Suprapubic skin (tissue), 4 donors: ENCODE results near the gene CD47. TPM values are rescaled to one million over a fixed set of nuclear protein-coding genes. Genes with fewer than 3 reads are reported as not detected.

ENCODE experiments used
- DNase-seq, 2 donors: peaks; one replicate each; pipeline ENCODE4 v3.0.0-alpha.2; 2019; ENCODE audit warnings: low spot score in 2 of 2
- H3K27ac ChIP-seq: fragments of 200-600 bp; sonication (generic); one replicate; pipeline ENCODE4 v1.5.1; 2019
- H3K27me3 ChIP-seq: fragments of 200-600 bp; sonication (generic); one replicate; pipeline ENCODE4 v1.5.1; 2019
- H3K36me3 ChIP-seq: fragments of 200-600 bp; sonication (generic); one replicate; pipeline ENCODE4 v1.5.1; 2019
- H3K4me1 ChIP-seq: fragments of 200-600 bp; sonication (generic); one replicate; pipeline ENCODE4 v1.5.1; 2019
- H3K4me3 ChIP-seq: fragments of 200-600 bp; sonication (generic); one replicate; pipeline ENCODE4 v1.5.1; 2019; ENCODE audit warnings: mild to moderate bottlenecking
- H3K9me3 ChIP-seq: fragments of 200-600 bp; sonication (generic); one replicate; pipeline ENCODE4 v1.5.1; 2019
- EP300 ChIP-seq: sonication (generic); formaldehyde crosslinking; IDR thresholded peaks from one replicate; pipeline ENCODE4 v1.6.1; 2017; ENCODE audit warnings: antibody characterized with exemption
- POLR2A ChIP-seq, 2 donors: fragments of 450-650 bp; IDR thresholded peaks; one replicate each; pipeline ENCODE4 v1.6.1; 2017; ENCODE audit warnings: antibody characterized with exemption in 2 of 2, mild to moderate bottlenecking in 2 of 2, moderate library complexity in 2 of 2
- POLR2AphosphoS5 ChIP-seq, 3 donors: sonication (generic); formaldehyde crosslinking; IDR thresholded peaks; one replicate each; pipeline ENCODE4 v1.6.1; 2017; ENCODE audit warnings: antibody characterized with exemption in 3 of 3
- WGBS: methylation state at CpG from one replicate; pipeline ENCODE4 v1.1.5; 2018; 5-methylcytosine and 5-hydroxymethylcytosine counted together
- total RNA-seq, 4 donors: library from RNA; depleted of rRNA; stranded (reverse); fragments of >200 nt; gene quantifications; one replicate each; pipeline ENCODE4 v1.1.0, GENCODE V29; 2016
- TF ChIP-seq, protein P1 (sequence below), 2 donors: fragments of 200-600 bp in 1 of 2; fragments of 450-650 bp in 1 of 2; sonication (generic) in 1 of 2; IDR thresholded peaks; one replicate each; pipeline ENCODE4 v1.5.1; 2016 to 2019; ENCODE audit warnings: antibody characterized with exemption in 2 of 2, mild to moderate bottlenecking in 1 of 2, moderate library complexity in 1 of 2

Gene CD47
- total RNA-seq, result 10 to 100 TPM; 37.8 to 94.4 (median 41.8) TPM

DNA sequence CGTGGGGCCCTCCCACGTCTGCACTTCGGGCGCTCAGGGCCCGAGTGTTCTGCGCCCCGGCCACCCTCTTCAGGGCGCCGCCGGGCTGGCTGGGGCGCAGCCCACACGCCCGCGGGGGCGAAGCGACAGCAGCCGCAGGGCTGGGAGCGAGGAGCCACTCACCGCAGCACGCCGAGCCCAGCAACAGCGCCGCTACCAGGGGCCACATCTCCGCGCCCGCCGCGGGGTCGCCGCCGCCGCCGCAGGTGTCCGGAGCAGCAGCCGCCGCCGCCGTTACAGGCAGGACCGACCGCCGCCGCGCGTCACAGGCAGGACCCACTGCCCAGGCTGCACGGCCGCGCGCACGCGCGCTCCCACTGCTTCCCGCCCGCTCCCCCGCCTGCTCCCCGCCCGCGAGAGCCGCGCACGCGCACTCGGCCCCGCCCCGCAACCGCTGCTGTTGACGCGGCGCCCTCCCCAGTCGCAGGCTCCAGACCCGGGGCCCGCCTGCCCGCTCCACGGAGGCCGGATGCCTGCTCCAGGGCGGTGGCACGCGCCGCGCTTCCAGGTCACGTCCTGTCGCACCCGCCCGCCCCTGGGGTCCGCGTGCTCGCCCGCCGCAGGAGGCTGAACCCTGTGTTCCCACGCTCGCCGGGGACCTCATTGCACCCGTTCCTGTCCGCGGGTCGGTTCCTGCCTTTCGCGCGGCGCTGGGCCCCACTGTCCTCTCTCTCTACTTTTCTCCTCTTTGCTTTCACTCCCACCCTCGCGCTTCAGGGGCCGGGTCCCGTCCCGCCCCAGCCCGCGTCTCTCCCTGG lies at the start of gene CD47:
Gene CD47 (minus strand): TSS at position 331 of the 797 bp plus-strand sequence. CDS start 123 bp downstream, at position 208.
- peak; percentile 96 to 97 for DNase-seq
- under 1% methylated on average over 61 of the region's 106 CpGs for WGBS
- Histone ChIP-seq H3K27ac (peak within 1 kb of the TSS; percentile 90), H3K36me3 (no peaks in the 10 kb centered on the region), H3K4me1 (peaks cover 30% of the 10 kb centered on the region), H3K4me3 (peak within 1 kb of the TSS; percentile 94), H3K27me3 (no peaks in the 10 kb centered on the region), H3K9me3 (no peaks in the 10 kb centered on the region)
- TF ChIP-seq POLR2A (IDR thresholded peaks at IDR 0.05) (peak in 1 of 2 donors; percentile 60), POLR2AphosphoS5 (IDR thresholded peaks at IDR 0.05) (peak in 2 of 3 donors; percentile 16 to 80), EP300 (no peak)
- TF ChIP-seq, protein P1, sequence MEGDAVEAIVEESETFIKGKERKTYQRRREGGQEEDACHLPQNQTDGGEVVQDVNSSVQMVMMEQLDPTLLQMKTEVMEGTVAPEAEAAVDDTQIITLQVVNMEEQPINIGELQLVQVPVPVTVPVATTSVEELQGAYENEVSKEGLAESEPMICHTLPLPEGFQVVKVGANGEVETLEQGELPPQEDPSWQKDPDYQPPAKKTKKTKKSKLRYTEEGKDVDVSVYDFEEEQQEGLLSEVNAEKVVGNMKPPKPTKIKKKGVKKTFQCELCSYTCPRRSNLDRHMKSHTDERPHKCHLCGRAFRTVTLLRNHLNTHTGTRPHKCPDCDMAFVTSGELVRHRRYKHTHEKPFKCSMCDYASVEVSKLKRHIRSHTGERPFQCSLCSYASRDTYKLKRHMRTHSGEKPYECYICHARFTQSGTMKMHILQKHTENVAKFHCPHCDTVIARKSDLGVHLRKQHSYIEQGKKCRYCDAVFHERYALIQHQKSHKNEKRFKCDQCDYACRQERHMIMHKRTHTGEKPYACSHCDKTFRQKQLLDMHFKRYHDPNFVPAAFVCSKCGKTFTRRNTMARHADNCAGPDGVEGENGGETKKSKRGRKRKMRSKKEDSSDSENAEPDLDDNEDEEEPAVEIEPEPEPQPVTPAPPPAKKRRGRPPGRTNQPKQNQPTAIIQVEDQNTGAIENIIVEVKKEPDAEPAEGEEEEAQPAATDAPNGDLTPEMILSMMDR (IDR thresholded peaks at IDR 0.05), result no peak

DNA sequence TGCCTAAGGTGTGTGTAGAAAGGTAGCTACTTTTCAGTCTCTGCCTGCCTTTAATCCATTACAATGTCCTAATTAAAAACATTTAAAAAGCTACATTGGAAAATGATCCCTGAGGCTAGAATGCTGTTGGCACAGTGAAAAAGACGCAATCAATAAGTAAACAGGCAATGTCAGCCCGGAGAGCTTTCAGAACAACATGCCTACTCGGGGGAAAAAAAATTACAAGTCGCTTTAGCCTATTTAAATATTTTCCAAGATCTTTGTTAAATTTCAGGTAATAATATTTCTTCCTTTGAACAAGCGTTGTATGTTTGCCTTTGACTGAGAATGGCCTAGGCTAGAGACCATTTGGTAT lies 46.6 kb upstream of the CD47 start:
- Histone ChIP-seq H3K9me3 (no peaks in the 10 kb centered on the region), H3K4me3 (no peak overlapping the region), H3K4me1 (peaks cover 8% of the 10 kb centered on the region), H3K27me3 (no peaks in the 10 kb centered on the region), H3K36me3 (no peaks in the 10 kb centered on the region), H3K27ac (no peak overlapping the region)
- WGBS, result 62% methylated on average over 5 of the region's 5 CpGs
- TF ChIP-seq EP300 (no peak), POLR2AphosphoS5 (IDR thresholded peaks at IDR 0.05) (no peak), POLR2A (IDR thresholded peaks at IDR 0.05) (no peak)
- TF ChIP-seq, protein P1 (IDR thresholded peaks at IDR 0.05), result no peak
- no peak for DNase-seq

DNA sequence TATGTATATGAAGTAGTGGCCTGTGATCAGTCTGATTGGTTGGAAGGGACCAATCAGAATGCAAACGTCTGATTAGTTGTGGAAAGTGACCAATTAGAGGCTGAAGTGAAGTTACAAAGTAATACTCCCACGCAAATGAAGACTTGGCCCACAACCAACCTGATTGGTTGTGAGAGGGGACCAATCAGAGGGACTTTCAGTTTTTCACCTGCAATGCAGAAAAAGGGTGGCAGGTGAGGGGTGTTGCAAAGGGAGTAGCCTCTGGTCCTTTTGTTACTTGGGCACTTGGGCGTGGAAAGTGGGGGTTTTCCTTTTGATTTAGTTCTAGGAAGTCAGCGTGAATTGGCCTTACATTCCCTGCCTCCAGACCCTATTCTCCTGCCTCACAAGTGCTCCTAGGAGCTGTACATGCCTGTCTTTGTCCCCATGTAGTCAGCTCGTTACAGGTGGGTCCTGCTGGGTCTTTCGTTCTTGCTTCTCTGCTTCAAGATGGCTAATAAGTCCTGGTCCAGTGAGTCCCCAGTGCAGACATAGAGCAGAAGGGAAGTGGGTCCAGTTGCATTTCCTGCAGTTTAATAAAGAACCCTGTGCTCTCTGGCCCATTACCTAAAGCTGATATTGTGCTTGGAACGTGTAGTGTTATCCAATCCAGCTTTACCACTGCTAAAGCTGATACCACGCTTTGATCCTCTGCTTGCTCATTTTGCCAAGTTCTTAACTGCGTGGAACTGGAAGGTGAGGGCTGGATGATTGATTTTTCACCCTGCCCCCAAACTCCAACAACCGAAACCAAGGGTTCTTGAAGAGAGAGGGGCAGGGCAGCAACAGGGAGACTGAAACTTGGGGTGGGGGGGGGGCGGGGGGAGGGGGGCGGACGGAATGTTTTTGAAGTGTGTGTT lies 46.0 kb upstream of the CD47 start:
- DNase-seq, result no peak
- H3K36me3 ChIP-seq, result no peaks in the 10 kb centered on the region
- no peak overlapping the region for H3K27ac ChIP-seq

DNA sequence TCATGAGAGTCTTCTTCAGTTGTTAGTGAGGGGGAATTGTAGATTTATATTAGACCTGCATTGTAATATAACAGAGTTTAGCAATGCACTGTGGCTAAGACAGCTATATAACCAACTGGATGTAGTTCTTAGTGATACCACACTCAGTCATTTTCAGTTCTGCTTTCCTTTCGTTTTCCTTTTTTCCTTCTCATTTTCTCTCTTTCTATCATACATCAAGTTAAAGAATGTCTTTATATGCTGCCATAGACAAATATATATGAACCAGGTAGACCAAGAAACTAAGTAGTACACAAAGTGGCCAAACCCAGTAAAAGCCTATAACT lies 43.7 kb upstream of the CD47 start:
- H3K36me3 ChIP-seq, result no peaks in the 10 kb centered on the region
- WGBS, result 87% methylated on average over 1 of the region's 1 CpG
- peaks cover 24% of the 10 kb centered on the region for H3K4me1 ChIP-seq
- no peaks in the 10 kb centered on the region for H3K27me3 ChIP-seq
- no peak for DNase-seq
- H3K4me3 ChIP-seq, result no peak overlapping the region
- TF ChIP-seq POLR2A (IDR thresholded peaks at IDR 0.05) (no peak), EP300 (no peak), POLR2AphosphoS5 (IDR thresholded peaks at IDR 0.05) (no peak)
- TF ChIP-seq, protein P1 (IDR thresholded peaks at IDR 0.05), result no peak
- H3K27ac ChIP-seq, result no peak overlapping the region
- no peaks in the 10 kb centered on the region for H3K9me3 ChIP-seq

More for the DNA sequence above, 46.0 kb upstream of the CD47 start:
- Histone ChIP-seq H3K4me1 (peaks cover 14% of the 10 kb centered on the region), H3K4me3 (no peak overlapping the region), H3K9me3 (no peaks in the 10 kb centered on the region), H3K27me3 (no peaks in the 10 kb centered on the region)
- TF ChIP-seq EP300, result no peak
- TF ChIP-seq POLR2A (IDR thresholded peaks at IDR 0.05), result no peak
- TF ChIP-seq POLR2AphosphoS5 (IDR thresholded peaks at IDR 0.05), result no peak
- TF ChIP-seq, protein P1 (IDR thresholded peaks at IDR 0.05), result no peak
- 68% methylated on average over 13 of the region's 13 CpGs for WGBS
